ENCODE data around the gene ESRP2. TPM values are rescaled to one million over a fixed set of nuclear protein-coding genes. Genes with fewer than 3 reads are reported as not detected.

ESRP2 gene
- total and polyA plus RNA-seq, 8 donors, result 19.8 to 184 (median 35.9) TPM

DNA sequence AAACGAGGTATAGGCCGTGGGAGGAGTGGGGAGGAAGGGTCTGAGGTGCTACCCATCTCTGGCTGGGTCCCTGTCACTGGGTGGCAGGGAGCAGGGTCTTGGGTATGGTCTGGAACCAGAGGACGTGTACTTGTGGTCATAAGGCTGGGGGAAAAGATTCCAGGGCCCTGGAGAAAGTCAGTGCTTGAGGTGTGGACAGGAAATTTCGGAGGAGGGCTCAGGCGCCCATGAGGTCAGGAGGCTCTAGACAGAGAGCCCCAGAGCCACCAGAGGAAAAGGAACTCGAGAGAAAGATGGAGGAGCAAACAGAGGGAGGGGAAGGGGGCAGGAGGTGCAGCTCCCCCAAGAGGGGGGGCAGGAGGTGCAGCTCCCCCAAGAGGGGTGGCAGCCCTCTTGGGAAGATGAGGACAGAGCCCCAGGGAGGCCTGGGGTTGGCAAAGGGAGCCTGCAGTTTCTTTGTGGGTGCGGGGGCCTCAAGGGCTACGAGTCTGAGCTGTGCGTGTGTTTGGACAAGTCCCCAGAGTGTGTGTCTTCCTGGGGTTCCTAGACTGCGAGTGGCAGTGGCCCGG is 27.7 kb upstream of the ESRP2 start:
- TF ChIP-seq, protein P1, sequence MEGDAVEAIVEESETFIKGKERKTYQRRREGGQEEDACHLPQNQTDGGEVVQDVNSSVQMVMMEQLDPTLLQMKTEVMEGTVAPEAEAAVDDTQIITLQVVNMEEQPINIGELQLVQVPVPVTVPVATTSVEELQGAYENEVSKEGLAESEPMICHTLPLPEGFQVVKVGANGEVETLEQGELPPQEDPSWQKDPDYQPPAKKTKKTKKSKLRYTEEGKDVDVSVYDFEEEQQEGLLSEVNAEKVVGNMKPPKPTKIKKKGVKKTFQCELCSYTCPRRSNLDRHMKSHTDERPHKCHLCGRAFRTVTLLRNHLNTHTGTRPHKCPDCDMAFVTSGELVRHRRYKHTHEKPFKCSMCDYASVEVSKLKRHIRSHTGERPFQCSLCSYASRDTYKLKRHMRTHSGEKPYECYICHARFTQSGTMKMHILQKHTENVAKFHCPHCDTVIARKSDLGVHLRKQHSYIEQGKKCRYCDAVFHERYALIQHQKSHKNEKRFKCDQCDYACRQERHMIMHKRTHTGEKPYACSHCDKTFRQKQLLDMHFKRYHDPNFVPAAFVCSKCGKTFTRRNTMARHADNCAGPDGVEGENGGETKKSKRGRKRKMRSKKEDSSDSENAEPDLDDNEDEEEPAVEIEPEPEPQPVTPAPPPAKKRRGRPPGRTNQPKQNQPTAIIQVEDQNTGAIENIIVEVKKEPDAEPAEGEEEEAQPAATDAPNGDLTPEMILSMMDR (IDR thresholded peaks at IDR 0.05), result peak in 1 of 7 experiments; percentile 27
- no peak for TF ChIP-seq EP300 (IDR thresholded peaks at IDR 0.05)
- Histone ChIP-seq H3K9me3 (no peaks in the 10 kb centered on the region), H3K27ac (peak overlapping the region; percentile 91 to 97 (median 94)), H3K4me3 (peak overlapping the region; percentile 65 to 91 (median 75)), H3K36me3 (peaks cover 16 to 24% (median 22%) of the 10 kb centered on the region in 4 donors), H3K4me1 (peaks cover 20 to 57% (median 33%) of the 10 kb centered on the region in 4 donors), H3K27me3 (no peaks in the 10 kb centered on the region)
- 35 to 55% (median 39%) methylated on average over 8 to 11 of the region's 11 CpGs for WGBS, 5 donors
- DNase-seq, result no peak
- intact Hi-C loops (cut with DNase I; ENCODE audit: low total_unique reads), result loop anchor here (5.0 kb wide), 1 partner anchor 64 kb away; no protein-coding TSS in a partner anchor

DNA sequence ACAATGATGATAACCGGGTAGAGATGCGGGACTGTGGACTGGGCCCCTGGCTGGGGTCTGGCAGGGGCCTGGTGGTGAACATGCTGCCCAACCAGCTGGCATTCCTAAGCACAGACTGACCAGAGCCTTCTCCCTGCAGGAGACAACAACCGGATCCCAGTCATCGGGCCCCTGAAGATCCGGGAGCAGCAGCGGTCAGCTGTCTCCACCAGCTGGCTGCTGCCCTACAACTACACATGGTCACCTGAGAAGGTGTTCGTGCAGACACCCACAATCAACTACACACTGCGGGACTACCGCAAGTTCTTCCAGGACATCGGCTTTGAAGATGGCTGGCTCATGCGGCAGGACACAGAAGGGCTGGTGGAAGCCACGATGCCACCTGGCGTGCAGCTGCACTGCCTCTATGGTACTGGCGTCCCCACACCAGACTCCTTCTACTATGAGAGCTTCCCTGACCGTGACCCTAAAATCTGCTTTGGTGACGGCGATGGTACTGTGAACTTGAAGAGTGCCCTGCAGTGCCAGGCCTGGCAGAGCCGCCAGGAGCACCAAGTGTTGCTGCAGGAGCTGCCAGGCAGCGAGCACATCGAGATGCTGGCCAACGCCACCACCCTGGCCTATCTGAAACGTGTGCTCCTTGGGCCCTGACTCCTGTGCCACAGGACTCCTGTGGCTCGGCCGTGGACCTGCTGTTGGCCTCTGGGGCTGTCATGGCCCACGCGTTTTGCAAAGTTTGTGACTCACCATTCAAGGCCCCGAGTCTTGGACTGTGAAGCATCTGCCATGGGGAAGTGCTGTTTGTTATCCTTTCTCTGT is 23.3 kb upstream of the ESRP2 start:
- Histone ChIP-seq H3K4me3 (no peak overlapping the region), H3K27ac (peak overlapping the region in 3 of 5 donors; percentile 69 to 79 (median 72)), H3K36me3 (peaks cover 31 to 64% (median 53%) of the 10 kb centered on the region in 4 donors), H3K27me3 (no peaks in the 10 kb centered on the region), H3K4me1 (peaks cover 13 to 38% (median 18%) of the 10 kb centered on the region in 4 donors), H3K9me3 (no peaks in the 10 kb centered on the region)
- 89 to 93% (median 93%) methylated on average over 25 to 27 of the region's 27 CpGs for WGBS, 5 donors
- intact Hi-C loops (cut with DNase I; ENCODE audit: low total_unique reads), result no loop called here
- TF ChIP-seq POLR2AphosphoS5 (IDR thresholded peaks at IDR 0.05), result no peak
- TF ChIP-seq POLR2A (IDR thresholded peaks at IDR 0.05), result no peak
- TF ChIP-seq, protein P1 (IDR thresholded peaks at IDR 0.05), result no peak
- TF ChIP-seq EP300 (IDR thresholded peaks at IDR 0.05), result no peak
- no peak for DNase-seq

DNA sequence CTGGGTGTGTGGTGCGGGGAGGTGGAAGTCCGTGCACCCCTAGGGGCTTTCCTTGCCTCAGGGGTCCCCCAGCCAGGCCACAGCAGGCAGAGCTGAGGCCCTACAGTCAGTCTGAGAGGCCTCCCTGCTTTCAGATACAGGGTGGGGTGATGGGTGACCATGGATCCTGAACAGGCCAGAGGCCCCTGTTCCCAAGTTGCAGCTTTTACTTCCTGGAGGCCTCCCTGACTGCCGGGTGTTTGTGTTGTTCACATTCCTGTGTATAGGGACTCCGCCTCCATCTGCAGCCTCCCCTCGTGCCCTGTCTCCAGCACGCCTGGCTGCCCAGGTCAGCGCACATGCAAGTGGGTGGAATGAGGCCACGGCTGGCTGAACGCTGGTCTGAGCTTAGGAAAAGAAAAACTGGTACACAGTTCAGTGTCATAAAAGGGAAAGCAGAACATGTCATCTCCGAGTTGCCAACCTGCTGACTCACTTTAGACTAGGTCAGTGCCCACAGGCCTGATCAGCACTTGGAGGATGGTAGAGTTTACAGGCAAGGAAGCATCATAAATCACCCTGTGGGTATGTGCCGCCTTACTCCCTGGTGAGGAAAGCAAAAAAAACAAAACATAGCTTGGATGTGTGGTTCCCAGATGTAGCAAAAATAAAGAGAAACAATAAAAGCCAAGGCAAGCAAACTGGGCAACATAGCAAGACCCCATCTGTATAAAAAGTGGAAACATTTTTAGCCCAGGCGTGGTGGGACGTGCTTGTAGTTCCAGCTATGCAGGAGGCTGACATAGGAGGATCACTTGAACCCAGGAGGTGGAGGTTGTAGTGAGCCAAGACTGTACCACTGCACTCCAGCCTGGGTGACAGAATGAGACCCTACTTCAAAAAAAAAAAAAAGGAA is 22.2 kb upstream of the ESRP2 start:
- TF ChIP-seq, protein P1 (IDR thresholded peaks at IDR 0.05), result no peak
- TF ChIP-seq EP300 (IDR thresholded peaks at IDR 0.05) (peak; percentile 53), POLR2A (IDR thresholded peaks at IDR 0.05) (no peak), POLR2AphosphoS5 (IDR thresholded peaks at IDR 0.05) (peak in 2 of 3 donors; percentile 22 to 68)
- intact Hi-C loops (cut with DNase I; ENCODE audit: low total_unique reads), result no loop called here
- Histone ChIP-seq H3K27me3 (no peaks in the 10 kb centered on the region), H3K4me3 (no peak overlapping the region), H3K36me3 (peaks cover 31 to 75% (median 63%) of the 10 kb centered on the region in 4 donors), H3K27ac (peak overlapping the region in 4 of 5 donors; percentile 56 to 79 (median 70)), H3K4me1 (peaks cover 6 to 30% (median 11%) of the 10 kb centered on the region in 4 donors), H3K9me3 (no peaks in the 10 kb centered on the region)
- peak in 1 of 2 donors; percentile 81 for DNase-seq
- 50 to 58% (median 54%) methylated on average over 11 to 13 of the region's 13 CpGs for WGBS, 5 donors

Measured in stomach (tissue), 9 donors.